Measurements from ENCODE around the gene GCN1. TPM values are rescaled to one million over a fixed set of nuclear protein-coding genes. Genes with fewer than 3 reads are reported as not detected.

The GCN1 gene
- polyA plus RNA-seq, 1 experiment: 59.7 TPM

- H3K36me3 ChIP-seq (ENCODE audit: control insufficient read depth, insufficient read depth, low read length): peaks cover 69% of the 10 kb centered on the region
Observed at GRCh38 chr12:120145164-120145563, 49.4 kb downstream of the GCN1 start.

DNA sequence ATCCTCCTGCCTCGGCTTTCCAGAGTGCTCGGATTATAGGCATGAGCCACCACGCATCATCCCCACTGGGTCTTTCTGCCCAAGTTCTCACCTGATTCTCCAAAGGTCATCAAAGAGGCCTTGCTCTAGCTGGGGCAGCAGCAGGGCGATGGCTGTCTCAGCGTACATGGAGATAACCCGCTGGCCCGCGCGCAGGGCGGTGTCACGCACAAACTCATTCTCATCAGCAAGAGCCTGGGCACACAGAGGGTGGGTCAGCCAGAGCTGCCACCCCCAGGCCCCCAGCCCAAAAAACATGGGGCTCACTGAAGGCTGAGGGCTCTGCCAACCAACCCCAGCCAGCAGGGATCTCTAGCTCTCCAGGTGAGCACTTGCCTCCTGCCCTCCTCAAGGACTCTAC lies 50.3 kb downstream of the GCN1 start:
- Histone ChIP-seq H3K27me3 (ENCODE audit: control insufficient read depth, insufficient read depth, low read length) (no peaks in the 10 kb centered on the region), H3K36me3 (ENCODE audit: control insufficient read depth, insufficient read depth, low read length) (peaks cover 61% of the 10 kb centered on the region), H3K4me3 (ENCODE audit: low read depth, low read length) (no peak overlapping the region)
- CTCF ChIA-PET: no interaction called here
- POLR2A ChIA-PET: no interaction called here
- TF ChIP-seq, protein P1, sequence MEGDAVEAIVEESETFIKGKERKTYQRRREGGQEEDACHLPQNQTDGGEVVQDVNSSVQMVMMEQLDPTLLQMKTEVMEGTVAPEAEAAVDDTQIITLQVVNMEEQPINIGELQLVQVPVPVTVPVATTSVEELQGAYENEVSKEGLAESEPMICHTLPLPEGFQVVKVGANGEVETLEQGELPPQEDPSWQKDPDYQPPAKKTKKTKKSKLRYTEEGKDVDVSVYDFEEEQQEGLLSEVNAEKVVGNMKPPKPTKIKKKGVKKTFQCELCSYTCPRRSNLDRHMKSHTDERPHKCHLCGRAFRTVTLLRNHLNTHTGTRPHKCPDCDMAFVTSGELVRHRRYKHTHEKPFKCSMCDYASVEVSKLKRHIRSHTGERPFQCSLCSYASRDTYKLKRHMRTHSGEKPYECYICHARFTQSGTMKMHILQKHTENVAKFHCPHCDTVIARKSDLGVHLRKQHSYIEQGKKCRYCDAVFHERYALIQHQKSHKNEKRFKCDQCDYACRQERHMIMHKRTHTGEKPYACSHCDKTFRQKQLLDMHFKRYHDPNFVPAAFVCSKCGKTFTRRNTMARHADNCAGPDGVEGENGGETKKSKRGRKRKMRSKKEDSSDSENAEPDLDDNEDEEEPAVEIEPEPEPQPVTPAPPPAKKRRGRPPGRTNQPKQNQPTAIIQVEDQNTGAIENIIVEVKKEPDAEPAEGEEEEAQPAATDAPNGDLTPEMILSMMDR (IDR thresholded peaks at IDR 0.05; ENCODE audit: insufficient read depth, low read depth, low read length): no peak
- no peak for DNase-seq (ENCODE audit: low read depth)

More at GRCh38 chr12:120145164-120145563, 49.4 kb downstream of the GCN1 start:
- TF ChIP-seq, protein P1 (IDR thresholded peaks at IDR 0.05; ENCODE audit: insufficient read depth, low read depth, low read length): no peak
- CTCF ChIA-PET: no interaction called here
- no peak overlapping the region for H3K4me3 ChIP-seq (ENCODE audit: low read depth, low read length)
- DNase-seq (ENCODE audit: low read depth): no peak
- POLR2A ChIA-PET: no interaction called here
- no peaks in the 10 kb centered on the region for H3K27me3 ChIP-seq (ENCODE audit: control insufficient read depth, insufficient read depth, low read length)

DNA sequence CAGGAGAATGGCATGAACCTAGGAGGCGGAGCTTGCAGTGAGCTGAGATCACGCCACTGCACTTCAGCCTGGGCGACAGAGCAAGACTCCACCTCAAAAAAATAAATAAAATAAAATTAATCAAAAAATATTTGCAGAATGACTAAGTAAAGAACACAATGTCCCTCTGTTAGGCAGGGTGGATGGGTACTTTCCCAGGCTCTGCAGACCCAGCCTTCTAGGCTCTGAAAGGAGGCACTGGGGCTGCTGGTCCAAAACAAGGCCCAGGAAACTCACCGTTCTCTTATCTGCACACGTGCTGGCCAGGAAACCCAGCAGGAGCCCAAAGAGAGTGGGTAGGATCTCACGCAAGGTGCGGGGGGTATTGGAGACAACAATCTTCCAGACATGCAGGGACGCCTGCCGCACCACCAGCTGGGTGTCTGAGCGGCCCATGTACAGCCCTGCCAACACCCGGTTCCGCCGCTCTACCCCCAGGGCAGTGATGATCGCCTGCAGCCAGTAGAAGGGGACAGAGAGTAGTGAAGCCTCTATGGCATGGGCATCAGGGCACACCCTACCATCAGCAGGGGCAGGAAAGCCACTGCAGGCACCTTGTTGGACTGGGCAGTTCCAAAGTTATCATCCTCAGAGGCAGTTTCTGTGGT lies 52.2 kb downstream of the GCN1 start:
- DNase-seq (ENCODE audit: low read depth): no peak
- H3K4me3 ChIP-seq (ENCODE audit: low read depth, low read length): no peak overlapping the region
- peaks cover 62% of the 10 kb centered on the region for H3K36me3 ChIP-seq (ENCODE audit: control insufficient read depth, insufficient read depth, low read length)
- H3K27me3 ChIP-seq (ENCODE audit: control insufficient read depth, insufficient read depth, low read length): no peaks in the 10 kb centered on the region
- POLR2A ChIA-PET: no interaction called here
- TF ChIP-seq, protein P1 (IDR thresholded peaks at IDR 0.05; ENCODE audit: insufficient read depth, low read depth, low read length): no peak
- CTCF ChIA-PET: no interaction called here

GRCh38 chr12:120141336-120141735 lies 53.2 kb downstream of the GCN1 start:
- Histone ChIP-seq H3K36me3 (ENCODE audit: control insufficient read depth, insufficient read depth, low read length) (peaks cover 62% of the 10 kb centered on the region), H3K27me3 (ENCODE audit: control insufficient read depth, insufficient read depth, low read length) (no peaks in the 10 kb centered on the region), H3K4me3 (ENCODE audit: low read depth, low read length) (no peak overlapping the region)
- no peak for DNase-seq (ENCODE audit: low read depth)
- TF ChIP-seq, protein P1 (IDR thresholded peaks at IDR 0.05; ENCODE audit: insufficient read depth, low read depth, low read length): no peak
- ChIA-PET POLR2A (no interaction called here), CTCF (no interaction called here)

GRCh38 chr12:120140603-120141002 lies 53.9 kb downstream of the GCN1 start:
- no peaks in the 10 kb centered on the region for H3K27me3 ChIP-seq (ENCODE audit: control insufficient read depth, insufficient read depth, low read length)
- no peak for DNase-seq (ENCODE audit: low read depth)
- peaks cover 65% of the 10 kb centered on the region for H3K36me3 ChIP-seq (ENCODE audit: control insufficient read depth, insufficient read depth, low read length)
- TF ChIP-seq, protein P1 (IDR thresholded peaks at IDR 0.05; ENCODE audit: insufficient read depth, low read depth, low read length): no peak
- ChIA-PET POLR2A (no interaction called here), CTCF (no interaction called here)
- no peak overlapping the region for H3K4me3 ChIP-seq (ENCODE audit: low read depth, low read length)

Data from BJ (cell line).